ENCODE data around the gene CDK5RAP2. TPM values are rescaled to one million over a fixed set of nuclear protein-coding genes. Genes with fewer than 3 reads are reported as not detected.

CDK5RAP2 gene
- total RNA-seq, 1 experiment from 2014 or later: 33.2 TPM

GRCh38 chr9:120398286-120398685 is 181.7 kb downstream of the CDK5RAP2 start:
- H3K36me3 ChIP-seq (replicated peaks; ENCODE audit: control insufficient read depth, insufficient read depth, low read length): peaks cover 35% of the 10 kb centered on the region
- H3K27me3 ChIP-seq (ENCODE audit: control insufficient read depth, insufficient read depth, low read length): no peaks in the 10 kb centered on the region
- H3K4me3 ChIP-seq (ENCODE audit: insufficient read depth, low read depth, low read length): no peak overlapping the region
- no peak for DNase-seq

- Histone ChIP-seq H3K4me3 (ENCODE audit: insufficient read depth, low read depth, low read length) (no peak overlapping the region), H3K36me3 (replicated peaks; ENCODE audit: control insufficient read depth, insufficient read depth, low read length) (peaks cover 33% of the 10 kb centered on the region), H3K27me3 (ENCODE audit: control insufficient read depth, insufficient read depth, low read length) (no peaks in the 10 kb centered on the region)
- no peak for DNase-seq
Measured at GRCh38 chr9:120397453-120397852, 182.5 kb downstream of the CDK5RAP2 start.

GRCh38 chr9:120396931-120397330 is 183.0 kb downstream of the CDK5RAP2 start:
- Histone ChIP-seq H3K36me3 (replicated peaks; ENCODE audit: control insufficient read depth, insufficient read depth, low read length) (peaks cover 36% of the 10 kb centered on the region), H3K27me3 (ENCODE audit: control insufficient read depth, insufficient read depth, low read length) (no peaks in the 10 kb centered on the region), H3K4me3 (ENCODE audit: insufficient read depth, low read depth, low read length) (no peak overlapping the region)
- no peak for DNase-seq

GRCh38 chr9:120396418-120396817 is 183.5 kb downstream of the CDK5RAP2 start:
- Histone ChIP-seq H3K36me3 (replicated peaks; ENCODE audit: control insufficient read depth, insufficient read depth, low read length) (peaks cover 39% of the 10 kb centered on the region), H3K4me3 (ENCODE audit: insufficient read depth, low read depth, low read length) (no peak overlapping the region), H3K27me3 (ENCODE audit: control insufficient read depth, insufficient read depth, low read length) (no peaks in the 10 kb centered on the region)
- DNase-seq: no peak

GRCh38 chr9:120395376-120395775 is 184.6 kb downstream of the CDK5RAP2 start:
- Histone ChIP-seq H3K4me3 (ENCODE audit: insufficient read depth, low read depth, low read length) (no peak overlapping the region), H3K36me3 (replicated peaks; ENCODE audit: control insufficient read depth, insufficient read depth, low read length) (peaks cover 38% of the 10 kb centered on the region), H3K27me3 (ENCODE audit: control insufficient read depth, insufficient read depth, low read length) (no peaks in the 10 kb centered on the region)
- no peak for DNase-seq

- H3K27me3 ChIP-seq (ENCODE audit: control insufficient read depth, insufficient read depth, low read length): no peaks in the 10 kb centered on the region
- no peak overlapping the region for H3K4me3 ChIP-seq (ENCODE audit: insufficient read depth, low read depth, low read length)
- DNase-seq: no peak
- peaks cover 37% of the 10 kb centered on the region for H3K36me3 ChIP-seq (replicated peaks; ENCODE audit: control insufficient read depth, insufficient read depth, low read length)
Measured at GRCh38 chr9:120394058-120394669, 185.8 kb downstream of the CDK5RAP2 start.

GRCh38 chr9:120393386-120394057 is 186.4 kb downstream of the CDK5RAP2 start:
- DNase-seq: no peak
- Histone ChIP-seq H3K4me3 (ENCODE audit: insufficient read depth, low read depth, low read length) (no peak overlapping the region), H3K36me3 (replicated peaks; ENCODE audit: control insufficient read depth, insufficient read depth, low read length) (peaks cover 35% of the 10 kb centered on the region), H3K27me3 (ENCODE audit: control insufficient read depth, insufficient read depth, low read length) (no peaks in the 10 kb centered on the region)

GRCh38 chr9:120392711-120393110 is 187.3 kb downstream of the CDK5RAP2 start:
- H3K36me3 ChIP-seq (replicated peaks; ENCODE audit: control insufficient read depth, insufficient read depth, low read length): peaks cover 36% of the 10 kb centered on the region
- no peak for DNase-seq
- H3K4me3 ChIP-seq (ENCODE audit: insufficient read depth, low read depth, low read length): no peak overlapping the region
- no peaks in the 10 kb centered on the region for H3K27me3 ChIP-seq (ENCODE audit: control insufficient read depth, insufficient read depth, low read length)

GRCh38 chr9:120392245-120392644 is 187.7 kb downstream of the CDK5RAP2 start:
- DNase-seq: no peak
- Histone ChIP-seq H3K27me3 (ENCODE audit: control insufficient read depth, insufficient read depth, low read length) (no peaks in the 10 kb centered on the region), H3K4me3 (ENCODE audit: insufficient read depth, low read depth, low read length) (no peak overlapping the region), H3K36me3 (replicated peaks; ENCODE audit: control insufficient read depth, insufficient read depth, low read length) (peaks cover 36% of the 10 kb centered on the region)

- DNase-seq: no peak
- Histone ChIP-seq H3K4me3 (ENCODE audit: insufficient read depth, low read depth, low read length) (no peak overlapping the region), H3K27me3 (ENCODE audit: control insufficient read depth, insufficient read depth, low read length) (no peaks in the 10 kb centered on the region), H3K36me3 (replicated peaks; ENCODE audit: control insufficient read depth, insufficient read depth, low read length) (peaks cover 34% of the 10 kb centered on the region)
Measured at GRCh38 chr9:120391691-120392090, 188.3 kb downstream of the CDK5RAP2 start.

GRCh38 chr9:120390637-120391190 is 189.3 kb downstream of the CDK5RAP2 start:
- DNase-seq: no peak
- no peaks in the 10 kb centered on the region for H3K27me3 ChIP-seq (ENCODE audit: control insufficient read depth, insufficient read depth, low read length)
- peaks cover 34% of the 10 kb centered on the region for H3K36me3 ChIP-seq (replicated peaks; ENCODE audit: control insufficient read depth, insufficient read depth, low read length)
- H3K4me3 ChIP-seq (ENCODE audit: insufficient read depth, low read depth, low read length): no peak overlapping the region

- Histone ChIP-seq H3K27me3 (ENCODE audit: control insufficient read depth, insufficient read depth, low read length) (no peaks in the 10 kb centered on the region), H3K4me3 (ENCODE audit: insufficient read depth, low read depth, low read length) (no peak overlapping the region), H3K36me3 (replicated peaks; ENCODE audit: control insufficient read depth, insufficient read depth, low read length) (peaks cover 34% of the 10 kb centered on the region)
- no peak for DNase-seq
Measured at GRCh38 chr9:120389867-120390266, 190.1 kb downstream of the CDK5RAP2 start.

- no peaks in the 10 kb centered on the region for H3K27me3 ChIP-seq (ENCODE audit: control insufficient read depth, insufficient read depth, low read length)
- H3K36me3 ChIP-seq (replicated peaks; ENCODE audit: control insufficient read depth, insufficient read depth, low read length): peaks cover 33% of the 10 kb centered on the region
- H3K4me3 ChIP-seq (ENCODE audit: insufficient read depth, low read depth, low read length): no peak overlapping the region
- no peak for DNase-seq
Measured at GRCh38 chr9:120389300-120389699, 190.7 kb downstream of the CDK5RAP2 start.

GRCh38 chr9:120388003-120388855 is 191.7 kb downstream of the CDK5RAP2 start:
- H3K36me3 ChIP-seq (replicated peaks; ENCODE audit: control insufficient read depth, insufficient read depth, low read length): peaks cover 25% of the 10 kb centered on the region
- DNase-seq: no peak
- H3K4me3 ChIP-seq (ENCODE audit: insufficient read depth, low read depth, low read length): no peak overlapping the region
- H3K27me3 ChIP-seq (ENCODE audit: control insufficient read depth, insufficient read depth, low read length): no peaks in the 10 kb centered on the region

Data from H7 (cell line).